Erythroblast (primary cell): ENCODE data around the gene CFAP61.

Experiments
- DNase-seq, 2 experiments: peaks; one replicate each; lab custom pipeline; 2025; lab: John Stamatoyannopoulos, UW
- GATA1 ChIP-seq: IDR thresholded peaks from 2 replicates; pipeline ENCODE4 v1.6.1; 2011; ENCODE audit warnings: low read depth, mild to moderate bottlenecking, control low read depth, low read length, moderate library complexity
- POLR2A ChIP-seq: IDR thresholded peaks from 2 replicates; pipeline ENCODE4 v1.6.1; 2011; ENCODE audit warnings: mild to moderate bottlenecking, low read length

The CFAP61 gene

DNA sequence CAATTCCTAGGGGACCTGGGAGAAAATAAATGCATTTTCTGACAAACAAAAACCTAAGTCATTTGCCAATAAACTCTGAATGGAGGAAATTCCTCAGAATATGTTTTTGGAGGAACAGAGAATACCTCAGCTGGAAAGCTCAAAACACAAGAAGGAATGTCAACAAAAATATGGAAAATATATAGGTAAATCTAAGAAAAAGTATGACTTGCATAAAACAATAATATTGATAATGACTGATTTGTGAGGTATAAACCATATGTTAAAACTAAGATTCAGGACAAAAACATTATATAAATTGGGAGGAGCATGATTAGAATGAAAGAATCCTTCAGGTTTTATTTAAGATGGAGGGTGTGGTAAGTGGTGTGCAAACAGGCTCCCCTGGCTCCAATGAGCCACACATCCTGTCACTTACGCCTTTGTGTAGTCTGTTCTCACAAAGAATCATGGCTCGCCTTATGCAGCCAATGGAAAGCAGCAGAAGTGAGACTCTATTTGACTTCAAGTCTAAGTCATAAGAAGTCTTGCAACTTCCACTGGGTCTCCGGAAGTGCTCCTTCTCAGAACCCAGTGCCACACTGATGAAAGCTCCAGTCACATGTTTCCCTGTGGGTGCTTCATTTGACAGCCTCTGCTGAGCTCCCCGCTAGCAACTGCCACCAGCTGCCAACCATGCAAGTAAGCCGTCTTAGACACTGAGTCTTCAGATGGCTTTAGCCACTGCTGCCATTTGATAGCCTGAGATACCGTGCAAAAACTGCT lies 8.1 kb downstream of the CFAP61 start:
- peak; percentile 10 to 49 for DNase-seq
- TF ChIP-seq GATA1 (no peak), POLR2A (no peak)

DNA sequence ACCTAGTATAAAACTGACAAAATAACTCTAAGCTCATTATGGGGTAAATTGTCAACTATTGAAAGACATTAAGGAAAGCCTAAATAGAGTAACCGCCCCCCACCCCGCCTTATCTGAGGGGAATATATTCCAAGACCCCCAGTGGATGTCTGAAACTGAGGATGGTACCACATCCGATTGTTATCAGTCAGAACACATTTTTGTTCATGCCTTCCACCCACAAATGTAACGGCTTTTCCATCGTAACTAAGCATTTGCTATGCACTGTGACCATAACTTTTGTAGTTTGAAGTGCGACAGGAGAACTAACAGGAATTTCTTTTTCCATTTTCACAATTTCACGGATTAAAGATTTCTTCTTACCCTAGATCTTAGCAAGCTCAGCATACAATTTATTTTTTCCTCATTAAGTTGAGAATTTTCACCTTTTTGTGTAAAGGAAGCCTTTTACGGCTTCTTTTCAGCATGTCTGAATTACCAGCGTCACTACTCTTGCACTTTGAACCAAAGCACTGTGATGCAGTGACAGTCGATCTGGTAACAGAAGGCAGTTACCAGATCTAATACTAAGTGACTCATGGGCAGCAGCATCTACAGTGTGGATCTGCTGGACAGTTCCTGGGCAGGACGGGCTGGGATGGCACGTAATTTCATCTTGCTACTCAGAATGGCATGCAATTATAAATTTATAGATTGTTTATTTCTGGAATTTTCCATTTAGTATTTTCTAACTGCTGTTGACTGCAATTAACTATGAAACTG lies 11.8 kb downstream of the CFAP61 start:
- TF ChIP-seq POLR2A = no peak
- no peak for TF ChIP-seq GATA1
- DNase-seq = peak; percentile 28 to 55

DNA sequence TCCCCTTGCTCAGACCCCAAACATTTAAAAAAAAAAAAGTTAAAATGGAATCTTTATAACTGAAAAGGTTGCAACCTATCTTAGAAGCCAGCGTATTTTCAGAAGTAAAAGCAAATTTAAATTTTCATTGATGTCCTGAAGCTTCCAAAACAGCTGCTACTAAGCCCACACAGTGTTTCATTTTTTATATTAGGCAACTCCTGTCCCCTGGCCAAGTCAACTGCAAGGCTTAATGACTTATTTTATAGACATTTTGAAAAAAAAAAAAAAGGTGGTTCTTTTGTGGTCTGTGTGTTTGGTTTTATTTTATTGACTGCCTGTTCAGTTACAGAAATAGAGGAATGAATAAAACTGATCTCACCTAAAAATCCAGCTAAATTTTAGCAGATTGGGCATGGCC lies 13.0 kb downstream of the CFAP61 start:
- DNase-seq = no peak
- TF ChIP-seq GATA1 = no peak

DNA sequence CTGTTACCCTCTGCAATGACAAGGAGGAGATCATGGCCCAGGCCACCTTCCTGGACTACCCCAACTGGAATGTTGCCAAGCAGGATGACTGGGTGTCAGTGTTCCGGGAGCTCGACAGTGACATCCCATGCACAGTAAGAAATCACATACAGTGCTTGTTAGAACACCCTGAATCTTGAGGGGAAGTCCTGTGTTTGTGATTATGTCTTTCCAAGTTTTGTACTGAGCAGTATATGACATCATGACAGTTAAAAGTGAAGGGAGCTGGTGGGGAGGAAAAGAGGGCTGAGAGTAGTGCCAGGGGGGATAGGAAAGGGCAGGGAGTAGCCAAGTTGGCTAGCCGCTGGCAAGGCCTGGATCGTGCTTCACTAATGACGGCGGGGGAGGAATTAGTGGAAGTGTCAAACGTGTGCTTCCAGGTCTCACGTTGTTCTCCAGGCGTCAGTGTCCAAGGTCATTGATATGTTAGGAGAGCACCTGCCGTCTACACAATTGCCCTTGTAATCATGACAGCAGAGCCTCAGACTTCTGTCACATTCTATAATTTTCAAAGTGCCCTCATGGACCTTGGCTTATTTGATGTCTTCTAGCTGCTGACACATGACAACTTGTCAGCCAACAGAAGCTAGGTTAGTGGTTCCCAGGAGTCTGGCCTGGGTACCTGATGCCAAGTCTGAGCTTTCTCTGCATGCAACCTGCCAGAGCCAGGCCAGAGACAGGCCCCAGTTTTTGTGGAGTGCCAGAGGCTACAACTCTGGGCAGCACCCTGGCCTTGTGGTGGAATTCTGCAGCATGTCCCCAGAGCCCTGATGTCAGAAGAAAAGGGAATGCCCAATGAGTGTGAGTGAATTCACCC lies 18.8 kb downstream of the CFAP61 start:
- DNase-seq = peak; percentile 11 to 29
- TF ChIP-seq POLR2A = no peak
- no peak for TF ChIP-seq GATA1

DNA sequence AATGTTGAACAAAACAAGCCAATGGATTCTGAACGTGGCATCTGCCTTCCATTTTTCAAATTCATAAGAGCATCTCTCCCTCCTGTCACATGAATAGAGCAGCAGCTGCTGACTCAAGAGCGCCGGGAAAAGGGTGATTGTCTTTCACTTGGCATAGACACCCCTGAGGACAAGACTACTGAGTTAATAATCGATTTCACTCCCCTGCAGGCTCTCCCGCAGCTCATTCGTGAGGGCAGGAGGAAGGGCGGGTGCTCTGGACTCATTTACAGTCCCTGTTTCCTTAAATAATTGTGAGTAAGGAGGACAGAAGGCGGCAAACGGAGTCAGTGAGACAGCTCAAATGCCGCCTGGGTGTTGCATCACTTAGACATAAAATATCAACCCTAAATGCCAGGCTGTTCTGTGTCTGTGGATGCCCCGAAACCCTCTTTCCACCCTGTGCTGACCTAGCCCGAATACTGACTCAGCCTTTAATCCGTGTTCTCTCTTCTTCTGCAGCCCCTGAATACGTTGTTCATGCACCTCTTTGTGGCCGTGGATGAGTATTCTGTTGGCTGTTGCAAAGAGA lies 21.6 kb downstream of the CFAP61 start:
- DNase-seq = no peak
- TF ChIP-seq GATA1 (no peak), POLR2A (no peak)

DNA sequence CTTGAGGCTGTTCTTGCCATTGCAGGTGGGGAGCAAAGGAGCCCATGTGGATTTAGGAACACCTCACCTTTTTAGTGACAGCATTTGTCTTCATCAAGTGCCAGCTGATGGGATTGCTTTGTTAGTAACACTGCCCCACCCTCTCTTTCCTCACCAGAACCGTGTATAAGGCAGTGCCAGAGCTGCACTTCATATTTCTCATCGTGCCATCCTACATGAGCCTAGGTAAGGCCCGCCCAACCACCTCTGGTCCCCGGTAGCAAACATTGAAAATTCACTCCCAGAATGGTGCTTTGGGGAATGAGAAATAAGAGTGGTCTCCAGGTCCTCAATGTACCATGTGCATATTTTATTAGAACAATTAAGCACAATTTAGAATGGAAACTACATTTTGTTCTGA lies 22.7 kb downstream of the CFAP61 start:
- TF ChIP-seq GATA1 (no peak), POLR2A (no peak)
- no peak for DNase-seq

DNA sequence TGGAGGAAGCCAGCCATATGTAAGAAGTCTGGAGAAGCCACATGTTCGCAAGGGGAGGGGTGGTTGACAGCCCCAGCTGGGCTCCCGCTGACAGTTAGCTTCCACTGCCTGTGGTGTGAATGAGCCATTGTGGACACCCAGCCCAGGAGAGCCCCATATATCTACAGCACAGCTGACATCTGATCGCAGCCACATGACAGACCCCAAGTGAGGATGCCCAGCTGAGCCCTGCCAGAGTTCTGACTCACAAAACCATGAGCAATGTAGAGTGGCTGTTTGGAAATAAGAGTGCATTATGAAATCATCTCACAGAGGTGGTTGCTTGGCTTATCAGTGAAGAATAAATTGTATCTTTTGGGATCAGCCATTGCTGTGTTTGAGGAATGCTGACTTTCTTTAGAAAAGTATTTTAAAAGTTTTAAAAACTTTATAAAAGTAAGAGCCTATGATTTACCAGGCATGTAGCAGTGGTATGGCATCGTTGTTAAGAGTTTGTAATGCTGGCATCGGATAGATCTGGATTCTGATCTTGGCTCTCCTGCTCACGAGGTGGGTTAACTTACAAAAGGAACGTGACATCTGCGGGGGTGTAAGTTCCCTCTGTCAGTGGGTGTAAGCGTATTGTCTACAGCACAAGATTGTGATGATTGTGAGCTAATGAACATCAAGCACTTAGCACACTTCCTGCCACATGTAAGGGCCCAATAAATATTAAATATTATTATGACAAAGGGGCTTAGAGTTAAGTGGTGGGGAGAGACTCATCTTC lies 24.1 kb downstream of the CFAP61 start:
- no peak for DNase-seq
- TF ChIP-seq GATA1 (no peak), POLR2A (no peak)

DNA sequence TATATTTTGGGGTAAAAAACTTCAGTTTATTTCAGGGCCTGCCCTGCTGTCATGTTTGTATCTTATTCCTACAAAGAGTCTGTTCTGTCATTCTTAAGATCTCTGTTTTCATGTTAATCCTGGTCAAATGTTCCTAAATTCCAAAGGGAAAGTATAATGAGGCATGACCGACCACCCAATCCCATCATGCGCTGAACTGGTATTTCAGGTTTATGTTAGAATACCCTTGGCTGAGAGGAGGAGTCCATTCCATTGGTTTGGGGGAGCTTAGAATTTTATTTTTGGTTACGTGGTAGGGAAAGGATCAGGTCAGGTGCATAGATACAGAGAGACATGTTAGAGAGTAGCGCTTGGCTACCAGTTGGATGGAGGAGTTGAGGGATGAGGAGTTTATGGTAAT lies 25.7 kb downstream of the CFAP61 start:
- TF ChIP-seq GATA1 = no peak
- TF ChIP-seq POLR2A = no peak
- no peak for DNase-seq

DNA sequence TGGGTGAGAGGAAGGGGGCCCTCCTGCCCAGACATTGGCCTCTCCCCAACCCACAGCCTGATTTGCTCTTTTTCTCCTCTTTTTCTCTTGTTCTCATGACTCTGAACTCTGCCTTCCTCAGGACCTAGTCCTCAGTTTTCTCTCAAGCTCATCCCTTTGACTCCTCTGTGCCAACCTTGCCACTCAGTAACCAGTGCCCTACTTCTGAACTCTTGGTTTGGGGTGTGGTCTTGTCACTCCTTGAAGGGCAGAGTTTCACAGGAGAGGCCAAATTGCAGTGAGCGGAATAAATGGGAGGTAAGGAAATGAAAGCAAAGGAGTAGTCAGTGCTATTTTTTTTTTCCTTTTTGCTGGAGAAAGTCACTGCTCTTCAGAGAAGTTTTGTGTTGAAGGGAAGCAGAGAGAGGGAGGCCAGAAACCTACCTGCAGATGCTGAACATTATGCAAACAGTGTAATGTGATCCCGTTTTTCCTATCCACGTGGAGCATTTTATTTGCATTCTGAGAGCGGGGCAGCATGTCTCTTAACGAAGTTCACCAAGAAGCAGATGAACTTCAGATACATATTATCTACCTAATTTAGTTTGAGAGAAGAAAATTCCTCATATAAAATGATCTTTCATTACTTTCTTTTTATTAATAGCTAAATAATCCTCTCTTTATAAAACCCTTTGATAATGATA lies 26.9 kb downstream of the CFAP61 start:
- TF ChIP-seq POLR2A (no peak), GATA1 (no peak)
- DNase-seq = no peak

DNA sequence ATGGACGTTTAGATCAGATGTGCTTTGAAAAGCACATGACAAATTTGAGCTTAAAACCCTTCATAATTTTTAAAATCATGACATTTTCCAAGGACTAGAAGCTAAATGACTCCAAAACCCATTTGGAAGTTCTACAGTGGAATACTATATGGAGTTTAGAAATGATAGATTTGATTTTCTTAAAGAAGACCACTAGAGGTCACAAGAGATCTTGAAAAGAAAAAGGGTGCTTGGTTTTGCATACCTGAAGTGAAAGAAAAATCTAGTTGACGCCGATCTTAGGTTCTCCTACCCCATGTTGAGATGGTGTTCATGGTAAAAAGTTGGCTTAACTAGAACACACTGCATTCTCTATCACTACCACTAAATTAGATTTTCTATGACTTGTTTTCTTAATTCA lies 31.5 kb downstream of the CFAP61 start:
- TF ChIP-seq GATA1 (no peak), POLR2A (no peak)
- peak; percentile 8 to 21 for DNase-seq

DNA sequence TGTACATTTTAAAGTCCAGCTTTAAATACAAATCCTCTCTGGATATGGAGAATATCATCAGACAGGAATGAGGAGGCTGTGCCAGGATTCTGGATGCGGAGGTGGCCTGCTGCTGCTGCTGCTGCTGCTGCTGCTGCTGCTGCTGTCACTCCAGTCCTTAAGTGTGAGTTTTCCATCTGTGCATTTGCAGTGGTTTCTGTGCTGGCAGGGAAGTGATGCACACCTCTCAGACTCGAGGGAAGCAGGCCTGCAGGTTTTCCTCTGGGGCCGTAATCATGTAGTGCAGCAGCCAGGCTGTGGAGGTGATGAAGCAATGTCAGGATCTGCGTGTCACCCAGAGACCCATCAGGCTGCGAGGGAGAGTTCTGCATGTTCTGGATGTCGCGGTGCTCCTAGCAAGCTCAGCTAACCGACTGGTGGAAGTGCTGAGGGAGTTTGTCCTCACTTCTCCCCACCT lies 32.0 kb downstream of the CFAP61 start:
- no peak for DNase-seq
- TF ChIP-seq POLR2A (no peak), GATA1 (no peak)

DNA sequence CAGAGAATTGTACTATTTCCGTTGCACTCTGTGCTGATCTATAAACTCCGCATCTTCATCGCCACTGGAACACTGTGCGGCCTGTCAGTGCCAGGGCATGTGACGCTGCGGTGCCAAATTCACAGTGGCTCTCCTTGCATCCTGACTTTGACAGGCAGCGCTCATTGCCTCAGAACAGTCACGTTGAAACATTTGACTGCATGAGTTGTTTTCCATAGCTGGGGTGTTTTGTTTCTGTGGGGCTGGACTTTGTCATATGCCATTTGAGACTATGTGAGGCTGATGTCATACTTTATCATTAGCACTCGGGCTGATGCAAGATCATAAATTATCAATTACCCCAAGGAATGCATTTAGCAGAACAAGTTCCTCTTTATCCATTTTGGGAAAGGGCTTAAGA lies 32.7 kb downstream of the CFAP61 start:
- DNase-seq = no peak
- TF ChIP-seq POLR2A (no peak), GATA1 (no peak)
